Pons (tissue), 1 donor: ENCODE measurements around the gene BACH2.
"Not testable (repeated sequence)": the region's sequence is repeated elsewhere in the genome, so short reads cannot be mapped to it uniquely, and the experiment has no call there.

Experiments
- DNase-seq: peaks from one replicate; pipeline ENCODE4 v3.0.0-alpha.2; 2016; ENCODE audit warnings: low spot score

Gene BACH2

GRCh38 chr6:90183587-90184333 lies 112.9 kb downstream of the BACH2 start:
- no peak for DNase-seq

DNA sequence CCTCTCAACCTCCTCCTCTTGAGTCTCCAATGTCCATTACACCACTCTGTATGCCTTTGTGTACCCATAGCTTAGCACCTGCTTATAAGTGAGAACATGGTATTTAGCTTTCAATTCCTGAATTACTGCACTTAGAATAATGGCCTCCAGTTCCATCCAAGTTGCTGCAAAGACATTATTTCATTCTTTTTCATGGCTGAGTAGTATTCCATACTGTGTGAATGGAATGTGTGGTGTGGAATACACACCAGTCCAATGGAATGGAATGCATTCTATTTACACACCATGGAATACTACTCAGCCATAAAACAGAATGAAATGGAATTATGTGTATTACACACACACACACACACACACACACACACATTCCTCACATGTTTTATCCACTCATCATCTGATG lies 116.1 kb downstream of the BACH2 start:
- no peak for DNase-seq

GRCh38 chr6:90179190-90180169 lies 117.2 kb downstream of the BACH2 start:
- no peak for DNase-seq

GRCh38 chr6:90178384-90178855 lies 118.2 kb downstream of the BACH2 start:
- DNase-seq, result peak; percentile 32

DNA sequence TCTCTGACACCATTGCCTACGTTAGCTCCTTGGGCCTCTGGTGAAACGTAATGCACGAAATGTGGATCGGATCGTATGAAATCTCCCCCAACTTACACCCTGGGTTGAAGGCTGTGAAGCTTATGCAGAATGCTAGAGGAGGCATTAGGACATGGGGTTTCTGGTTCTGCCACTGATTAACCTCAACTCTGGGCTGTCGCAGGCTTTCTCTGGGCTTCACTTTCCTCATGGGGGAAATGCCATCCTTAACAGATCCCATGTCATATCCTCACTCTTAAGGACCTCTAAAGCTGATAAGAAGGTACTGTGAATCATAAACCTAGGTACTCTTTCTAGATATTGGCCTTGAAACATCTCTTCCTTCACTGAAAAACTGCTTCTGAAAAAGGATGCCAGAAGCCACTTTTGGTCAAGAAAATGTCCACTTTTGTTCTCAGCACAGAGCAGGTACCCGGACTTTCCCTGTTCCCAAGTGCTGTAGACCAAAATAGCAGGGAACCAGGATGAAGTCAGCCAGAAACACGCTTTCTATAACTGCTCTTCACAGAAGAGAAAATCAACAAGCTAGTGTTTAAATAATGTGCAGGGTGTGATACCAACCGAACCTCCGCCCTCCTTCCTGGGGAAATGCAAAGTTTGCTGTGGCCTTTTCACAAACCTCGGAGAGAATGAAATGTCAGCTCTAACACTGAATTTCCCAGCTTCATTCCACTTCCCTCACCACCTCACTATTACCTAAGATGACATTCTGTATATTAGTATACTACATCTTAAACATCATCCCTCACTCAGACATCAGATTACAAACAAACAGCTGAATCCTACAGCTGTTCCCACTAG lies 118.9 kb downstream of the BACH2 start:
- DNase-seq, result no peak

GRCh38 chr6:90175627-90176538 lies 120.8 kb downstream of the BACH2 start:
- no peak for DNase-seq

GRCh38 chr6:90173262-90173925 lies 123.2 kb downstream of the BACH2 start:
- no peak for DNase-seq

DNA sequence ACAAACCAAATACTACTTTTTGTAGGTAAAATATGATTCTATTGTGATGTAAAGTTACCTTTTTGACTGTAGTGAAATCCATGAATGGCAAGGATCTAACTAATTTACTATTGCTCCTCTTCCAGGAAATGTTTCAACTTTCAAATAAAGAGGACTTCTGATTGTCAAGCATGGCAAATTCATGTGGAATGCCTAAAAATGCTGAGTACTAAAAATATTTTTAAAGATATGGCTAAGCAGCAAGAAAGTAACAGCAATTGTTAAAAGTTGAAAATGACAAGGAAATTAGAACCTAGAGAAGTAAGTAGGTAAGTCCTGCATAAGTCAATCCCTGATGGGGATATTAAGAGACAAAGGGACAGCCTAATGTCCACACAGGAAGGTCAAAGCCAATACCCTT lies 126.0 kb downstream of the BACH2 start:
- DNase-seq, result no peak

DNA sequence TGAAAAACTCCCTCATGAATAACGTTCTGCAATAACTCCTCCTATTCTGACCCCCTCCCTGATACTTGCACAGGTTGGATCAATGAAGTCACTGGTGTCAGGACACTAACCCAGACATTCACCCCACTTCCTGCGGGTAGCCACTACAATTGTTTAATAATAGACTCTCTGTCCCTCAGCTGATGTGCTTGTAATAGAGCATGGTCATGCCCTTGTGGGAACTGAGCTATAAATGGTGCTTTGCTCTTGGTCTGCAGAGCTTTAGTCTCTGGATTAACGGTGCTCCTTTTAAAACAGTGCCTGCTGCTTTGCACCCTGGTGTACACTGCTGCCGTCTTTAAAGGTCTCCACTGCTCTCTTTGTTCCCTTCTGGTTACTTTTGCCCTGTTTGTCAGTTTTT lies 127.3 kb downstream of the BACH2 start:
- DNase-seq, result peak; percentile 67

GRCh38 chr6:90168693-90169131 lies 127.9 kb downstream of the BACH2 start:
- no peak for DNase-seq

GRCh38 chr6:90167514-90168379 lies 128.9 kb downstream of the BACH2 start:
- no peak for DNase-seq

DNA sequence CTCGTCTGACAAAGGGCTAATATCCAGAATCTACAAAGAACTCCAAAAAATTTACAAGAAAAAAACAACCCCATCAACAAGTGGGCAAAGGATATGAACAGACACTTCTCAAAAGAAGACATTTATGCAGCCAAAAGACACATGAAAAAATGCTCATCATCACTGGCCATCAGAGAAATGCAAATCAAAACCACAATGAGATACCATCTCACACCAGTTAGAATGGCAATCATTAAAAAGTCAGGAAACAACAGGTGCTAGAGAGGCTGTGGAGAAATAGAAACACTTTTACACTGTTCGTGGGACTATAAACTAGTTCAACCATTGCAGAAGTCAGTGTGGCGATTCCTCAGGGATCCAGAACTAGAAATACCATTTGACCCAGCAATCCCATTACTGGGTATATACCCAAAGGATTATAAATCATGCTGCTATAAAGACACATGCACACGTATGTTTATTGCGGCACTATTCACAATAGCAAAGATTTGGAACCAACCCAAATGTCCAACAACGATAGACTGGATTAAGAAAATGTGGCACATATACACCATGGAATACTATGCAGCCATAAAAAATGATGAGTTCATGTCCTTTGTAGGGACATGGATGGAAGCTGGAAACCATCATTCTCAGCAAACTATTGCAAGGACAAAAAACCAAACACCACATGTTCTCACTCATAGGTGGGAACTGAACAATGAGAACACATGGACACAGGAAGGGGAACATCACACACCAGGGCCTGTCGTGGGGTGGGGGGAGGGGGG lies 130.3 kb downstream of the BACH2 start:
- not testable (repeated sequence) for DNase-seq

- peak; percentile 55 for DNase-seq
Measured at GRCh38 chr6:90162648-90163387, 133.8 kb downstream of the BACH2 start.

DNA sequence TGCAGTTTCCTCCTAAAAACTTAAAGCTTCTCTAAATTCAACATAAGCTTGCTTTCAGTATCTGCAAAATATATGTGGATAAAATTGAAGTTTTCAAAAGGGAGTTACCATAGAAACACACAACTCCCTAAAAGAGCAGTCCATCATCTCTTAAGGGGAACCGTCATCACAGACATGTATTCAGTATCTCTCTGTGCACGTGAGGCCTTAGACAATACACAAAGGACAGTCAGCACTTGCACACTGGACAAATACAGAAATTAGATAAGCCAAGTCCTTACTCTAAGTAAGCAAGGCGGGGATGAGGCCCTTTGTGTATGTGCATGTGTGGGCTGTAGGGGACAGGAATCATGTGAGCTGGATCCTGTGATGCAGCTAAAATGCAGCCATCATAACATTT lies 136.6 kb downstream of the BACH2 start:
- DNase-seq, result peak; percentile 83

DNA sequence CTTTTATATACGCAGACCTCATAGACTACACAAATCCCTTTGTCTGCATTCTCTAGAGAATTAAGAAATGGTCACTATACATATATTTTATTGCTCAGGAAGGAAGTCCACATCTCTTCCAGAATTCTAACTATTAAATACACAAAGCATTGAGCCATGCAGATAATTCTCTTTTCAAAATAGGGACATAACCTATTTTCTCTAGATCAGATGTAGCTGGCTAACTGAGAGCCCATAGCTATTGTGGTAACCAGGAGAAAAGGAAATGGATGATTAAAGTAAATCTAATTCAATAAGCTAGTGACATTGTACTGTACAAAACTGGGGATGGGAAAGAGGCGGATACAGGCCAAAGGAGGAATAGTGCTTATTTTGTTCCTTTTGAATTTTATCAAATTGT lies 137.2 kb downstream of the BACH2 start:
- no peak for DNase-seq

GRCh38 chr6:90158936-90159335 lies 137.7 kb downstream of the BACH2 start:
- DNase-seq, result no peak

DNA sequence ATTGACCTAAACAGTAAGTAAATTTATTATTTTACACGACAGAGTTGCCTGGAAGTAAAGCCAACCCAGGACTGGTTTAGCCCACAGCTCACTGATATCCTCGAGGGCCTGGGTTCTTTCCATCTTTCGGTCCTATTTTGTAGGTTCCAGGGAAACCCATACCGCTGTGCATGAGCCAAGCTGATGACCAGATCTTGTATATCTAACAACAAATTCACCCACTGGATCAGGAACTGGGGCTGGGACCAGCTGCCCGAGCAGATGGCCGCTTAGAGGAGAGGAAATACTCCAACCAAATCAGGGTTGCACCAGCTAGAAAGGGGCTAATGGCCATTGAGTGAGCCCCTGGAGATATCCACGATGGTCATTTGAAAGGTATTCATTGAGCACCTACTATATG lies 139.2 kb downstream of the BACH2 start:
- DNase-seq, result no peak

DNA sequence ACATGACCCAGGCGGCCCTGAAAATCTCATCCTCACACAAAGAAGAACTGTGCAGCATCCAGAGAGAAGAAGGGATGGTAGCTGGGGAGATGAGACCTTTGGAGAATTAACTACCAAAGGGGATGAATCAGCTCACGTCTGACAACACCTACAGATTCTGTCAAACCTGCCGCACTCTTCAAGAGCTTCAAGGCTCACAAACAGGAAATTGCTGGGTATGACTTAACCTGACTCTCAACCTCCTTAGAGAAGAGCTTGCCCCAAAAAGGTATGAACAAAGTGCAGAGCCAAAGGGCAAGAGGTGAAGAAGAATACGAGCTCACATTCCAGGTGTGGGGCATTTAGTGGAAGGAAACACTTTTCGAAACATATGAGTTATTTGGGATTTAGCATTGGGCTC lies 139.8 kb downstream of the BACH2 start:
- no peak for DNase-seq
